Epithelial cell of esophagus (primary cell): ENCODE results near the gene MYOM1.
"Not testable (repeated sequence)": the region's sequence is repeated elsewhere in the genome, so short reads cannot be mapped to it uniquely, and the experiment has no call there.

Experiments
- DNase-seq: peaks from one replicate; pipeline ENCODE4 v3.0.0; 2010; ENCODE audit warnings: low read depth
- H3K4me3 ChIP-seq: 2 replicates; pipeline ENCODE4 v1.5.1; 2011; ENCODE audit warnings: mild to moderate bottlenecking, low read length, control low read depth
- CTCF ChIP-seq: IDR thresholded peaks from 2 replicates; pipeline ENCODE4 v1.5.1; 2011; ENCODE audit warnings: low read depth, mild to moderate bottlenecking, low read length, control low read depth, inconsistent platforms; ENCODE audit not compliant: insufficient read depth; ENCODE audit errors: missing control alignments

Gene MYOM1

GRCh38 chr18:3040881-3041280 is 178.9 kb downstream of the MYOM1 start:
- no peak overlapping the region for H3K4me3 ChIP-seq
- TF ChIP-seq CTCF: no peak
- DNase-seq: no peak

- no peak for DNase-seq
- TF ChIP-seq CTCF: no peak
Observed at GRCh38 chr18:3040173-3040572, 179.6 kb downstream of the MYOM1 start.

GRCh38 chr18:3037423-3037915 is 182.3 kb downstream of the MYOM1 start:
- DNase-seq: peak; percentile 94
- TF ChIP-seq CTCF: no peak
- H3K4me3 ChIP-seq: no peak overlapping the region

More at GRCh38 chr18:3040173-3040572, 179.6 kb downstream of the MYOM1 start:
- H3K4me3 ChIP-seq: no peak overlapping the region

GRCh38 chr18:3036108-3036507 is 183.7 kb downstream of the MYOM1 start:
- peak; percentile 84 for DNase-seq
- TF ChIP-seq CTCF: no peak
- no peak overlapping the region for H3K4me3 ChIP-seq

- no peak for TF ChIP-seq CTCF
- no peak for DNase-seq
- no peak overlapping the region for H3K4me3 ChIP-seq
Observed at GRCh38 chr18:3035635-3036034, 184.1 kb downstream of the MYOM1 start.

GRCh38 chr18:3032721-3033120 is 187.0 kb downstream of the MYOM1 start:
- DNase-seq: no peak
- H3K4me3 ChIP-seq: no peak overlapping the region
- TF ChIP-seq CTCF: no peak

- DNase-seq: no peak
- TF ChIP-seq CTCF: no peak
- H3K4me3 ChIP-seq: no peak overlapping the region
Observed at GRCh38 chr18:3029215-3029952, 190.4 kb downstream of the MYOM1 start.

GRCh38 chr18:3028115-3028514 is 191.7 kb downstream of the MYOM1 start:
- H3K4me3 ChIP-seq, DNase-seq: not testable (repeated sequence)
